ENCODE measurements around the gene MVB12B.

The MVB12B gene

GRCh38 chr9:126465977-126466376 lies 139.3 kb downstream of the MVB12B start:
- Histone ChIP-seq H3K27me3 (no peaks in the 10 kb centered on the region), H3K27ac (no peak overlapping the region), H3K4me3 (no peak overlapping the region), H3K4me1 (no peaks in the 10 kb centered on the region), H3K36me3 (peaks cover 0 to 11% (median 6%) of the 10 kb centered on the region in 3 donors), H3K9me3 (no peaks in the 10 kb centered on the region)
- no peak for DNase-seq
- TF ChIP-seq CTCF (IDR thresholded peaks at IDR 0.05): no peak
- intact Hi-C loops (cut with DNase I; ENCODE audit: low total_unique reads): no loop called here

GRCh38 chr9:126468141-126468825 lies 141.7 kb downstream of the MVB12B start:
- Histone ChIP-seq H3K27ac (no peak overlapping the region), H3K9me3 (no peaks in the 10 kb centered on the region), H3K27me3 (no peaks in the 10 kb centered on the region), H3K36me3 (peaks cover 0 to 11% (median 0%) of the 10 kb centered on the region in 3 donors), H3K4me3 (no peak overlapping the region), H3K4me1 (no peaks in the 10 kb centered on the region)
- TF ChIP-seq CTCF (IDR thresholded peaks at IDR 0.05): no peak
- intact Hi-C loops (cut with DNase I; ENCODE audit: low total_unique reads): no loop called here
- DNase-seq: no peak

GRCh38 chr9:126470241-126470993 lies 143.8 kb downstream of the MVB12B start:
- intact Hi-C loops (cut with DNase I; ENCODE audit: low total_unique reads): no loop called here
- no peaks in the 10 kb centered on the region for H3K27me3 ChIP-seq
- no peak for TF ChIP-seq CTCF (IDR thresholded peaks at IDR 0.05)
- H3K4me3 ChIP-seq: no peak overlapping the region
- no peak for DNase-seq
- peaks cover 0 to 4% (median 0%) of the 10 kb centered on the region in 4 donors for H3K4me1 ChIP-seq
- no peak overlapping the region for H3K27ac ChIP-seq
- no peaks in the 10 kb centered on the region for H3K9me3 ChIP-seq
- peaks cover 0 to 11% (median 0%) of the 10 kb centered on the region in 3 donors for H3K36me3 ChIP-seq

- no peak overlapping the region for H3K4me3 ChIP-seq
- H3K27ac ChIP-seq: no peak overlapping the region
- H3K9me3 ChIP-seq: no peaks in the 10 kb centered on the region
- no peaks in the 10 kb centered on the region for H3K27me3 ChIP-seq
- no peak for TF ChIP-seq CTCF (IDR thresholded peaks at IDR 0.05)
- intact Hi-C loops (cut with DNase I; ENCODE audit: low total_unique reads): no loop called here
- H3K36me3 ChIP-seq: peaks cover 0 to 14% (median 0%) of the 10 kb centered on the region in 3 donors
- H3K4me1 ChIP-seq: peaks cover 0 to 4% (median 0%) of the 10 kb centered on the region in 4 donors
- peak; percentile 84 to 88 for DNase-seq
Measured at GRCh38 chr9:126471084-126471624, 144.5 kb downstream of the MVB12B start.

- H3K4me1 ChIP-seq: peaks cover 0 to 4% (median 0%) of the 10 kb centered on the region in 4 donors
- no peak for TF ChIP-seq CTCF (IDR thresholded peaks at IDR 0.05)
- intact Hi-C loops (cut with DNase I; ENCODE audit: low total_unique reads): no loop called here
- H3K36me3 ChIP-seq: peaks cover 0 to 14% (median 0%) of the 10 kb centered on the region in 3 donors
- no peaks in the 10 kb centered on the region for H3K9me3 ChIP-seq
- DNase-seq: no peak
- no peak overlapping the region for H3K27ac ChIP-seq
- no peak overlapping the region for H3K4me3 ChIP-seq
- H3K27me3 ChIP-seq: no peaks in the 10 kb centered on the region
Measured at GRCh38 chr9:126472198-126472947, 145.7 kb downstream of the MVB12B start.
